ENCODE measurements around the gene ELAVL3. TPM values are rescaled to one million over a fixed set of nuclear protein-coding genes. Genes with fewer than 3 reads are reported as not detected.

The ELAVL3 gene
- total RNA-seq, 1 donor from 2014 or later: 42.8 TPM

DNA sequence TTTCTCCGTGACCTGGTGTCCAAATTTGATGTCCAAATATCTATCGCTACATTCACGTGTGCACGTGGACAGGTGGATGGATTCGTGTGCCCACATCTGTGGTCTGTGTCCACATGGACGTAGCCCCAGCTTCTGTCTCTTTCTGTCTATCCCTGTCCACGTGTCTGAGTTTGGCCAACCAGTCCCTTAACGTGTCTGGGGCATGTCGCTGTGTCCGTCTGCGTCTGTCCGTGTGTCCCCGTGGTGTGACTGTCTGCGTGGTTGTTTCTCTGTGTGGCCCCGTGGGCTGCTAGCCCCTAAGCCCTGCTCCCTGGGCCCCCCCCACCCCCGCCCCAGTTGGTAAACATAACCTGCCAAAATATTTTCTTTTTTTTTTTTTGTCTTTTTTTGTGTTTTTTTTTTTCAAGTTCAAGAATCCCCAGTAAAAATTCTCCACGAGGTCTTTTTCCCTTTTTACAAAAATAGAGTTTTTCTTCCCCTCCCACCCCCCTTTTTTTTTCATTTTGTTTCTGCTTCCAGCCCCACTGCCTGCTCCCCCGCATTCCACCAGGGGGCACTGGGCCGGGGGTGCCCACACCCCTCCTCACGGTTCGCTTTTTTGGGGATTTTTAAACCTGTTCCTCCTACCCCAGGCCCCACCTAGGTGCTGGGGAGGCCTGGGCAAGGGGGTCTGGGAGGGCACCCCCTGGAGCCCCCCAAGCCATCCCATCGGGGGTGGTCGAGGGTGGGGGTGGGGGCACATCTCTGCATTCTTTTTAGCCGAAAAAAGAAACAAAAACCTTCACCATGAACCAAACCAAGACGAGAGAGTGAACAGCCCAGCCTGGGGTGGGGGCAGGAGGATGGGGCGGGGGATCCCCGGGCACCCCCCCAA, 27.1 kb downstream of the ELAVL3 start:
- no peak for DNase-seq (ENCODE audit: low read depth, low spot score)
- no peak overlapping the region for H3K27ac Mint-ChIP-seq (ENCODE audit: unreplicated experiment)
- no peaks in the 10 kb centered on the region for H3K9me3 Mint-ChIP-seq
- H3K36me3 Mint-ChIP-seq (ENCODE audit: low read depth): no peaks in the 10 kb centered on the region
- H3K4me3 Mint-ChIP-seq: no peak overlapping the region
- H3K4me1 Mint-ChIP-seq: peaks cover 13% of the 10 kb centered on the region
- no peaks in the 10 kb centered on the region for H3K27me3 Mint-ChIP-seq (ENCODE audit: low read depth)
- TF ChIP-seq, protein P1, sequence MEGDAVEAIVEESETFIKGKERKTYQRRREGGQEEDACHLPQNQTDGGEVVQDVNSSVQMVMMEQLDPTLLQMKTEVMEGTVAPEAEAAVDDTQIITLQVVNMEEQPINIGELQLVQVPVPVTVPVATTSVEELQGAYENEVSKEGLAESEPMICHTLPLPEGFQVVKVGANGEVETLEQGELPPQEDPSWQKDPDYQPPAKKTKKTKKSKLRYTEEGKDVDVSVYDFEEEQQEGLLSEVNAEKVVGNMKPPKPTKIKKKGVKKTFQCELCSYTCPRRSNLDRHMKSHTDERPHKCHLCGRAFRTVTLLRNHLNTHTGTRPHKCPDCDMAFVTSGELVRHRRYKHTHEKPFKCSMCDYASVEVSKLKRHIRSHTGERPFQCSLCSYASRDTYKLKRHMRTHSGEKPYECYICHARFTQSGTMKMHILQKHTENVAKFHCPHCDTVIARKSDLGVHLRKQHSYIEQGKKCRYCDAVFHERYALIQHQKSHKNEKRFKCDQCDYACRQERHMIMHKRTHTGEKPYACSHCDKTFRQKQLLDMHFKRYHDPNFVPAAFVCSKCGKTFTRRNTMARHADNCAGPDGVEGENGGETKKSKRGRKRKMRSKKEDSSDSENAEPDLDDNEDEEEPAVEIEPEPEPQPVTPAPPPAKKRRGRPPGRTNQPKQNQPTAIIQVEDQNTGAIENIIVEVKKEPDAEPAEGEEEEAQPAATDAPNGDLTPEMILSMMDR (conservative IDR thresholded peaks at IDR 0.05): peak; percentile 52

DNA sequence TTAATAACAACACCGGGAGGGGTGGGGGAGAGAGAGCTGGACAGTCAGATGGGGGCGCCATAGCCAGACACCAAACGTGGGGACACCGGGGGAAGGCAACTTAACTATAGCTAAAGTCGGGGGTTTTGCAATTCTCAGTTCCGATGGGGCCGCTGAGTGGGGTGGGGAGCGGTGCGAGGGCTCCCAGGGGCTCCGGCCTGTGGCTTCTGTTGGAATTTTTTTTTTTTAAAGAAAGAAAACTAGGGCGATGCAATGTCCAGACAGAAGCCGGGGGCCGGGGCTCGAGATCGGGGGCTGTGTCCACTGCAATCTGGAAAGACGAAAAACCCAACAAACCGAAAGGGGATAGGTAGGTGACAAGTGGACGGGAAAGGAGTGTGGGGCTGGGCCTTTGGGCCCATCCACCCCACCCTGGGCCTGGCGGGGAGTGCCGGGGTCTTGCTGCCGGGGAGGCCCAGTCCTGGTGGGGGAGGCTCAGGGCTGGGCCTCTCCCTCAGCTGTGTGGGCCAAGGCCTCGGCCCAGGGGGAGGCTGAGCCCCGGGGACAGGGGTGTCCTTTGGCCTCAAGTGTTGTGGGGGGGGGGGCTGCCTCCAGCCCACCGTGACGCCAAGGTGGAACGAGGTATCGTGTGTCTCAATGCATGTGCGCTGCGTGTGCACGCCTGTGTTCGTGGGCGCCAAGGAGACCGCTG, 28.1 kb downstream of the ELAVL3 start:
- H3K27ac Mint-ChIP-seq (ENCODE audit: unreplicated experiment): peak overlapping the region; percentile 81
- no peaks in the 10 kb centered on the region for H3K9me3 Mint-ChIP-seq
- H3K36me3 Mint-ChIP-seq (ENCODE audit: low read depth): no peaks in the 10 kb centered on the region
- peaks cover 13% of the 10 kb centered on the region for H3K4me1 Mint-ChIP-seq
- H3K27me3 Mint-ChIP-seq (ENCODE audit: low read depth): no peaks in the 10 kb centered on the region
- TF ChIP-seq, protein P1 (conservative IDR thresholded peaks at IDR 0.05): no peak
- DNase-seq (ENCODE audit: low read depth, low spot score): no peak
- peak overlapping the region; percentile 44 for H3K4me3 Mint-ChIP-seq

DNA sequence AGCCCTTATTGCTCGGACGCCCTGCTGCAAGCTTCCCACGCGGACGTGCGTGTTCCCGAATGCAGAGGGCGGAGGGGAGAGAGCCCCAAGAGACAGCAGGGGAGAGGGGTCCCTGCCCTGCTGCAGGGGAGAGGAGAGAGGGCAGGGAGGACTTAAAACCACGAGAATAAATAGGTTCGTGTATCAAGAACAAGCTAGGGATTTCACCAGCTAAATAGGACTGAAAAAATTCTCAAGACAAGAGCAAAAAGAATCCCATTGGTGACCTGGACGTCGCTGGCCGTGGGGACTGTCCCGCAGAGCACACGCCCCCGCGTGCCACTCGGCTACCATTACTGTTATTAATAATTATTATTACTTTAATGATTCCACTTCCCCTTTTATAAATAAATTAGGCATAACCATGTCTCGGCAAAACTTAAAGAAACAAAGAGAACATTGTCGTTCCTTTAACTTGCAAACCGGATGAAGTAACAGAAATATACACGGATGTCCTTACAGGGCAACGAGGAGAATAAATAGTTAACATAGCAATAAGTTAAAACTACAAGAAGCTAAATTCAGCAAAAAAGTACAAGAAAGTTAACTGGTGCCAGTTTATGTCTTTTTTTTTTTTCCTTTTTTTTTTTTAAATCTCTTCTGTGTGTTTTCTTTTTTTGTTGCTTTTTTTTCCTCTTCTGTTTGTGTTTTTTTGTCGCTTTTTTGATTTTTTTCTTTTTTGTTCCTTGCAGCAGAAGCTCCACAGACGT, 28.8 kb downstream of the ELAVL3 start:
- no peak for DNase-seq (ENCODE audit: low read depth, low spot score)
- Mint-ChIP-seq H3K9me3 (no peaks in the 10 kb centered on the region), H3K27ac (ENCODE audit: unreplicated experiment) (peak overlapping the region; percentile 81), H3K27me3 (ENCODE audit: low read depth) (no peaks in the 10 kb centered on the region), H3K4me1 (peaks cover 13% of the 10 kb centered on the region), H3K36me3 (ENCODE audit: low read depth) (no peaks in the 10 kb centered on the region), H3K4me3 (peak overlapping the region; percentile 44)
- TF ChIP-seq, protein P1 (conservative IDR thresholded peaks at IDR 0.05): no peak

DNA sequence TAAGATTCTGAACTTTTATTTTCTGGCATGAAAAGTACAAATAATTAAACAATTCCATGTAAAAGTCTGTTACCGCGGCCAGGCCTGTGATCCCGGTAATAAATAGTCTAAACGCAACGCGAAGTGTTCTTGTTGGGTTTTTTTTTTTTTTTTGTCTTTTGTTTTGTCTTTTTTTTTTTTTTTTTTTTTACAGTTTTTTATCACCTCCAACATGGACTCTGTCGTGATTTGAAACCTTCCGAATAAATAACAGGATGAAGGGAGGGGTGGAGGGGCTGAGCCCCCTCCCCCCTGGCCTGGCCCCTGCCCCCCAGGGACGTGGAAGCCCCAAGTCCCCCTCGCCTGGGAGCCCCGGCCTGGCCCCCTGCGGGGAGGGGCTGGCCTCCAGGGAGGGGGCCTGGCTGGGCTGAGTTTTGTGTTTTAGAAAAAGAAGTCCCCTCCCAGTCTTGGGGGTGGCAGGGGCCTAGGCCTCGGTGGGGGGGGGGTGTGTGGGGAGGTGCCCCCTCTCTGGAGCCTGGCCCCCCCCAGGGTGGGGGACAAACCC, 29.4 kb downstream of the ELAVL3 start:
- no peaks in the 10 kb centered on the region for H3K9me3 Mint-ChIP-seq
- H3K27me3 Mint-ChIP-seq (ENCODE audit: low read depth): no peaks in the 10 kb centered on the region
- no peaks in the 10 kb centered on the region for H3K36me3 Mint-ChIP-seq (ENCODE audit: low read depth)
- H3K4me1 Mint-ChIP-seq: peaks cover 13% of the 10 kb centered on the region
- DNase-seq (ENCODE audit: low read depth, low spot score): no peak
- H3K27ac Mint-ChIP-seq (ENCODE audit: unreplicated experiment): no peak overlapping the region
- no peak overlapping the region for H3K4me3 Mint-ChIP-seq
- TF ChIP-seq, protein P1 (conservative IDR thresholded peaks at IDR 0.05): no peak
